Activated CD4-positive, alpha-beta T cell treated with anti-CD3 and anti-CD28 coated beads, Interleukin-2, amount 10 ng/mL, durations not matched to agents 24 days and 14 days (primary cell): ENCODE data around the gene PDS5B. TPM values are rescaled to one million over a fixed set of nuclear protein-coding genes. Genes with fewer than 3 reads are reported as not detected.
"Not testable (repeated sequence)": the region's sequence is repeated elsewhere in the genome, so short reads cannot be mapped to it uniquely, and the experiment has no call there.

Experiments used
- DNase-seq: peaks from one replicate; pipeline ENCODE4 v3.0.0; 2022
- H3K27ac Mint-ChIP-seq: one replicate; pipeline ENCODE4 v1.8.0; 2022; ENCODE audit warnings: mild to moderate bottlenecking, mixed read lengths
- H3K27me3 Mint-ChIP-seq: one replicate; pipeline ENCODE4 v1.8.0; 2022; ENCODE audit warnings: mixed read lengths
- H3K36me3 Mint-ChIP-seq: one replicate; pipeline ENCODE4 v1.8.0; 2022; ENCODE audit warnings: low read depth, mild to moderate bottlenecking, mixed read lengths
- H3K4me1 Mint-ChIP-seq: one replicate; pipeline ENCODE4 v1.8.0; 2021; ENCODE audit warnings: mixed read lengths
- H3K4me3 Mint-ChIP-seq: one replicate; pipeline ENCODE4 v1.8.0; 2022; ENCODE audit warnings: mild to moderate bottlenecking, moderate library complexity, mixed read lengths
- H3K9me3 Mint-ChIP-seq: one replicate; pipeline ENCODE4 v1.8.0; 2021; ENCODE audit warnings: mixed read lengths
- intact Hi-C: fragments of 100-400 bp; cut with micrococcal nuclease; formaldehyde crosslinking; loops from one replicate; pipeline ENCODE4 v1.15.1; 2023
- total RNA-seq: library from RNA; stranded (reverse); gene quantifications from 2 replicates; pipeline ENCODE4 v1.2.3, GENCODE V29; 2022

Gene PDS5B
- total RNA-seq, 1 donor from 2014 or later, result 70.2 TPM

GRCh38 chr13:32682740-32683139 is 96.5 kb downstream of the PDS5B start:
- DNase-seq, result no peak
- H3K9me3 Mint-ChIP-seq, result no peaks in the 10 kb centered on the region
- H3K36me3 Mint-ChIP-seq, result peaks cover 62% of the 10 kb centered on the region
- H3K4me1 Mint-ChIP-seq, result peaks cover 5% of the 10 kb centered on the region
- no peaks in the 10 kb centered on the region for H3K27me3 Mint-ChIP-seq
- intact Hi-C loops, result no loop called here
- H3K4me3 Mint-ChIP-seq, result no peak overlapping the region
- no peak overlapping the region for H3K27ac Mint-ChIP-seq

GRCh38 chr13:32687275-32687674 is 101.0 kb downstream of the PDS5B start:
- DNase-seq, result no peak
- Mint-ChIP-seq H3K9me3 (no peaks in the 10 kb centered on the region), H3K4me3 (no peak overlapping the region), H3K27ac (no peak overlapping the region), H3K36me3 (peaks cover 35% of the 10 kb centered on the region), H3K27me3 (no peaks in the 10 kb centered on the region), H3K4me1 (peaks cover 2% of the 10 kb centered on the region)
- intact Hi-C loops, result no loop called here

- Mint-ChIP-seq H3K36me3 (peaks cover 18% of the 10 kb centered on the region), H3K4me1 (no peaks in the 10 kb centered on the region), H3K27me3 (no peaks in the 10 kb centered on the region), H3K9me3 (no peaks in the 10 kb centered on the region), H3K27ac (no peak overlapping the region), H3K4me3 (no peak overlapping the region)
- no peak for DNase-seq
- intact Hi-C loops, result no loop called here
These were observed 109.5 kb downstream of the PDS5B start for GRCh38 chr13:32695602-32696250.

GRCh38 chr13:32707471-32707870 is 121.2 kb downstream of the PDS5B start:
- Mint-ChIP-seq H3K36me3 (peaks cover 48% of the 10 kb centered on the region), H3K27me3 (no peaks in the 10 kb centered on the region), H3K4me1 (peaks cover 7% of the 10 kb centered on the region), H3K9me3 (no peaks in the 10 kb centered on the region), H3K4me3 (no peak overlapping the region), H3K27ac (no peak overlapping the region)
- intact Hi-C loops, result no loop called here
- DNase-seq, result no peak

GRCh38 chr13:32713397-32713796 is 127.1 kb downstream of the PDS5B start:
- H3K36me3 Mint-ChIP-seq, result peaks cover 61% of the 10 kb centered on the region
- intact Hi-C loops, result no loop called here
- no peak for DNase-seq
- H3K4me1 Mint-ChIP-seq, result no peaks in the 10 kb centered on the region
- H3K4me3 Mint-ChIP-seq, result no peak overlapping the region
- no peak overlapping the region for H3K27ac Mint-ChIP-seq
- no peaks in the 10 kb centered on the region for H3K9me3 Mint-ChIP-seq
- no peaks in the 10 kb centered on the region for H3K27me3 Mint-ChIP-seq

GRCh38 chr13:32716201-32716600 is 129.9 kb downstream of the PDS5B start:
- H3K9me3 Mint-ChIP-seq, H3K4me3 Mint-ChIP-seq, intact Hi-C loops, DNase-seq, H3K27ac Mint-ChIP-seq, H3K27me3 Mint-ChIP-seq, H3K4me1 Mint-ChIP-seq: not testable (repeated sequence)
- H3K36me3 Mint-ChIP-seq, result peaks cover 57% of the 10 kb centered on the region

GRCh38 chr13:32720026-32720425 is 133.8 kb downstream of the PDS5B start:
- H3K4me1 Mint-ChIP-seq, result peaks cover 6% of the 10 kb centered on the region
- intact Hi-C loops, result no loop called here
- H3K27me3 Mint-ChIP-seq, result no peaks in the 10 kb centered on the region
- H3K27ac Mint-ChIP-seq, result no peak overlapping the region
- peaks cover 44% of the 10 kb centered on the region for H3K36me3 Mint-ChIP-seq
- no peaks in the 10 kb centered on the region for H3K9me3 Mint-ChIP-seq
- no peak overlapping the region for H3K4me3 Mint-ChIP-seq
- DNase-seq, result no peak

- H3K27me3 Mint-ChIP-seq, H3K9me3 Mint-ChIP-seq, DNase-seq, H3K4me3 Mint-ChIP-seq, H3K4me1 Mint-ChIP-seq, H3K27ac Mint-ChIP-seq: not testable (repeated sequence)
- intact Hi-C loops, result loop anchor here (1.0 kb wide), 1 partner anchor 16 kb away; no protein-coding TSS in a partner anchor
- peaks cover 42% of the 10 kb centered on the region for H3K36me3 Mint-ChIP-seq
These were observed 135.1 kb downstream of the PDS5B start for GRCh38 chr13:32721131-32722034.

- peaks cover 42% of the 10 kb centered on the region for H3K36me3 Mint-ChIP-seq
- peaks cover 6% of the 10 kb centered on the region for H3K4me1 Mint-ChIP-seq
- no peak overlapping the region for H3K27ac Mint-ChIP-seq
- no peaks in the 10 kb centered on the region for H3K9me3 Mint-ChIP-seq
- no peak for DNase-seq
- H3K27me3 Mint-ChIP-seq, result no peaks in the 10 kb centered on the region
- intact Hi-C loops, result loop anchor here (1.0 kb wide), 1 partner anchor 15 kb away; no protein-coding TSS in a partner anchor
- H3K4me3 Mint-ChIP-seq, result no peak overlapping the region
These were observed 136.1 kb downstream of the PDS5B start for GRCh38 chr13:32722340-32722739.

GRCh38 chr13:32723987-32724386 is 137.7 kb downstream of the PDS5B start:
- H3K27me3 Mint-ChIP-seq, result no peaks in the 10 kb centered on the region
- intact Hi-C loops, result no loop called here
- DNase-seq, result no peak
- H3K9me3 Mint-ChIP-seq, result no peaks in the 10 kb centered on the region
- H3K4me1 Mint-ChIP-seq, result peaks cover 6% of the 10 kb centered on the region
- H3K4me3 Mint-ChIP-seq, result no peak overlapping the region
- peaks cover 44% of the 10 kb centered on the region for H3K36me3 Mint-ChIP-seq
- no peak overlapping the region for H3K27ac Mint-ChIP-seq

- peaks cover 6% of the 10 kb centered on the region for H3K9me3 Mint-ChIP-seq
- H3K36me3 Mint-ChIP-seq, result peaks cover 49% of the 10 kb centered on the region
- peaks cover 17% of the 10 kb centered on the region for H3K4me1 Mint-ChIP-seq
- H3K4me3 Mint-ChIP-seq, result no peak overlapping the region
- DNase-seq, result no peak
- intact Hi-C loops, result no loop called here
- no peak overlapping the region for H3K27ac Mint-ChIP-seq
- no peaks in the 10 kb centered on the region for H3K27me3 Mint-ChIP-seq
These were observed 140.3 kb downstream of the PDS5B start for GRCh38 chr13:32726374-32727037.

- peaks cover 6% of the 10 kb centered on the region for H3K9me3 Mint-ChIP-seq
- peaks cover 39% of the 10 kb centered on the region for H3K36me3 Mint-ChIP-seq
- no peak for DNase-seq
- H3K27me3 Mint-ChIP-seq, result no peaks in the 10 kb centered on the region
- intact Hi-C loops, result no loop called here
- H3K4me1 Mint-ChIP-seq, result peaks cover 18% of the 10 kb centered on the region
- no peak overlapping the region for H3K27ac Mint-ChIP-seq
- no peak overlapping the region for H3K4me3 Mint-ChIP-seq
These were observed 142.1 kb downstream of the PDS5B start for GRCh38 chr13:32728327-32728726.

GRCh38 chr13:32729097-32729496 is 142.8 kb downstream of the PDS5B start:
- DNase-seq, H3K4me3 Mint-ChIP-seq, H3K9me3 Mint-ChIP-seq, intact Hi-C loops, H3K27ac Mint-ChIP-seq, H3K27me3 Mint-ChIP-seq: not testable (repeated sequence)
- Mint-ChIP-seq H3K4me1 (peaks cover 18% of the 10 kb centered on the region), H3K36me3 (peaks cover 40% of the 10 kb centered on the region)

- no peak for DNase-seq
- H3K36me3 Mint-ChIP-seq, result peaks cover 34% of the 10 kb centered on the region
- H3K27me3 Mint-ChIP-seq, result no peaks in the 10 kb centered on the region
- H3K27ac Mint-ChIP-seq, result no peak overlapping the region
- peaks cover 24% of the 10 kb centered on the region for H3K4me1 Mint-ChIP-seq
- intact Hi-C loops, result no loop called here
- H3K9me3 Mint-ChIP-seq, result peaks cover 6% of the 10 kb centered on the region
- H3K4me3 Mint-ChIP-seq, result no peak overlapping the region
These were observed 144.8 kb downstream of the PDS5B start for GRCh38 chr13:32731074-32731473.
